HG02798 (cell line): ENCODE data around the gene KRT13.

Experiments
- ATAC-seq: cut with Tn5 transposase; IDR thresholded peaks from one replicate; pipeline ENCODE4 v1.9.1; 2021; ENCODE audit warnings: mild to moderate bottlenecking; ENCODE audit not compliant: unreplicated experiment, poor library complexity

KRT13 gene

GRCh38 chr17:41538565-41538991 is 33.2 kb upstream of the KRT13 start:
- ATAC-seq = no peak

- ATAC-seq = no peak
Observed at GRCh38 chr17:41537990-41538389, 32.6 kb upstream of the KRT13 start.

- ATAC-seq = no peak
Observed at GRCh38 chr17:41537614-41537954, 32.2 kb upstream of the KRT13 start.

- ATAC-seq = no peak
Observed at GRCh38 chr17:41536741-41537613, 31.6 kb upstream of the KRT13 start.

GRCh38 chr17:41535764-41536481 is 30.5 kb upstream of the KRT13 start:
- no peak for ATAC-seq

GRCh38 chr17:41534899-41535546 is 29.6 kb upstream of the KRT13 start:
- ATAC-seq = no peak

- no peak for ATAC-seq
Observed at GRCh38 chr17:41533613-41534012, 28.2 kb upstream of the KRT13 start.

- ATAC-seq = no peak
Observed at GRCh38 chr17:41532947-41533570, 27.6 kb upstream of the KRT13 start.

- ATAC-seq = no peak
Observed at GRCh38 chr17:41531993-41532392, 26.6 kb upstream of the KRT13 start.

- ATAC-seq = no peak
Observed at GRCh38 chr17:41530062-41531048, 24.9 kb upstream of the KRT13 start.

- ATAC-seq = no peak
Observed at GRCh38 chr17:41529491-41529915, 24.1 kb upstream of the KRT13 start.

- no peak for ATAC-seq
Observed at GRCh38 chr17:41528959-41529353, 23.5 kb upstream of the KRT13 start.

- no peak for ATAC-seq
Observed at GRCh38 chr17:41527063-41528023, 21.9 kb upstream of the KRT13 start.

- ATAC-seq = no peak
Observed at GRCh38 chr17:41524261-41524660, 18.8 kb upstream of the KRT13 start.

- ATAC-seq = no peak
Observed at GRCh38 chr17:41523787-41524186, 18.4 kb upstream of the KRT13 start.

- ATAC-seq = no peak
Observed at GRCh38 chr17:41523225-41523593, 17.8 kb upstream of the KRT13 start.

GRCh38 chr17:41522301-41523224 is 17.2 kb upstream of the KRT13 start:
- no peak for ATAC-seq
